GM23338 (cell line): ENCODE measurements around the gene SACS. TPM values are rescaled to one million over a fixed set of nuclear protein-coding genes. Genes with fewer than 3 reads are reported as not detected.

Source experiments
- ATAC-seq: fragments of 200-7000 bp; cut with Tn5 transposase; 3 replicates; pipeline ENCODE4 v1.9.1; 2020
- DNase-seq: peaks from one replicate; pipeline ENCODE4 v3.0.0-alpha.2; 2015; ENCODE audit warnings: low spot score
- H2AFZ ChIP-seq: fragments of 200-600 bp; sonication (generic); 2 replicates; pipeline ENCODE4 v1.8.0; 2016; ENCODE audit warnings: antibody characterized with exemption, mild to moderate bottlenecking, moderate library complexity
- H3F3A ChIP-seq: fragments of 200-600 bp; sonication (generic); replicated peaks from 2 replicates; pipeline ENCODE4 v1.8.0; 2017; ENCODE audit warnings: antibody characterized with exemption, mixed run types, low read depth
- H3K27ac ChIP-seq: fragments of 200-600 bp; sonication (generic); 2 replicates; pipeline ENCODE4 v1.6.1; 2016; ENCODE audit warnings: low read depth
- H3K27me3 ChIP-seq: fragments of 200-600 bp; sonication (generic); 2 replicates; pipeline ENCODE4 v1.8.0; 2016; ENCODE audit warnings: mild to moderate bottlenecking, mixed run types, moderate library complexity; ENCODE audit not compliant: insufficient read depth
- H3K36me3 ChIP-seq: fragments of 200-600 bp; sonication (generic); 2 replicates; pipeline ENCODE4 v1.8.0; 2016; ENCODE audit warnings: mild to moderate bottlenecking; ENCODE audit not compliant: insufficient read depth
- H3K4me1 ChIP-seq: fragments of 200-600 bp; sonication (generic); 2 replicates; pipeline ENCODE4 v1.8.0; 2016; ENCODE audit warnings: mild to moderate bottlenecking, moderate library complexity; ENCODE audit not compliant: insufficient read depth
- H3K4me2 ChIP-seq: fragments of 200-600 bp; sonication (generic); 2 replicates; pipeline ENCODE4 v1.7.1; 2017; ENCODE audit warnings: mixed run types
- H3K4me3 ChIP-seq: fragments of 200-600 bp; sonication (generic); 2 replicates; pipeline ENCODE4 v1.6.1; 2016; ENCODE audit warnings: mixed run types
- H3K79me2 ChIP-seq: fragments of 200-600 bp; sonication (generic); replicated peaks from 2 replicates; pipeline ENCODE4 v1.8.0; 2017; ENCODE audit warnings: mild to moderate bottlenecking; ENCODE audit not compliant: insufficient read depth
- H3K9me2 ChIP-seq: fragments of 200-600 bp; sonication (generic); 2 replicates; pipeline ENCODE4 v1.8.0; 2017; ENCODE audit not compliant: insufficient read depth
- H4K20me1 ChIP-seq: fragments of 200-600 bp; sonication (generic); replicated peaks from 2 replicates; pipeline ENCODE4 v1.8.0; 2017; ENCODE audit warnings: mild to moderate bottlenecking; ENCODE audit not compliant: insufficient read depth
- H3K27ac Mint-ChIP-seq: 2 replicates; pipeline ENCODE4 v1.8.0; 2020; ENCODE audit warnings: inconsistent platforms, mild to moderate bottlenecking, moderate library complexity, mixed read lengths
- H3K27me3 Mint-ChIP-seq: 3 replicates; pipeline ENCODE4 v1.8.0; 2022; ENCODE audit warnings: low read depth, mild to moderate bottlenecking, moderate library complexity, mixed read lengths, inconsistent platforms; ENCODE audit not compliant: insufficient read depth, poor library complexity
- H3K36me3 Mint-ChIP-seq: 3 replicates; pipeline ENCODE4 v1.8.0; 2021; ENCODE audit warnings: low read depth, mild to moderate bottlenecking, inconsistent platforms, moderate library complexity, mixed read lengths
- H3K4me1 Mint-ChIP-seq: 3 replicates; pipeline ENCODE4 v1.8.0; 2020; ENCODE audit warnings: mild to moderate bottlenecking, inconsistent platforms, mixed read lengths
- H3K4me3 Mint-ChIP-seq: 3 replicates; pipeline ENCODE4 v1.8.0; 2021; ENCODE audit warnings: moderate library complexity, mild to moderate bottlenecking, inconsistent platforms, mixed read lengths
- H3K9me3 Mint-ChIP-seq: 3 replicates; pipeline ENCODE4 v1.8.0; 2020; ENCODE audit warnings: moderate library complexity, mild to moderate bottlenecking, inconsistent platforms, mixed read lengths
- CREB1 ChIP-seq: fragments of 250-450 bp; sonication (Bioruptor Pico); IDR thresholded peaks from 2 replicates; pipeline ENCODE4 v1.5.0; 2020; ENCODE audit warnings: low read depth, mild to moderate bottlenecking, moderate library complexity
- NANOG ChIP-seq: IDR thresholded peaks from 2 replicates; pipeline ENCODE4 v1.6.1; 2016; ENCODE audit warnings: antibody characterized with exemption, borderline replicate concordance
- POLR2AphosphoS5 ChIP-seq: IDR thresholded peaks from 2 replicates; pipeline ENCODE4 v1.6.1; 2016; ENCODE audit warnings: antibody characterized with exemption, low read depth
- ZNF114 ChIP-seq: fragments of 250-450 bp; sonication (Bioruptor Pico); IDR thresholded peaks from 2 replicates; pipeline ENCODE4 v1.5.0; 2020; ENCODE audit warnings: mild to moderate bottlenecking, moderate library complexity
- polyA plus RNA-seq: library from polyadenylated mRNA; unstranded; fragments of >200 nt; fragmentation: Nextera tagmentation; extraction: Ambion mirVana; gene quantifications from 2 replicates; pipeline ENCODE4 v1.2.1, GENCODE V29; 2016
- total RNA-seq: library from RNA; depleted of rRNA; stranded (reverse); fragments of >200 nt; shearing (Covaris generic); gene quantifications from 2 replicates; pipeline ENCODE4 v1.2.3, GENCODE V29; 2014
- TF ChIP-seq, protein P1 (sequence below): IDR thresholded peaks from 2 replicates; pipeline ENCODE4 v1.6.1; 2016; ENCODE audit warnings: antibody characterized with exemption
- TF ChIP-seq, protein P2 (sequence below): fragments of 250-450 bp; sonication (Bioruptor Pico); IDR thresholded peaks from 2 replicates; pipeline ENCODE4 v1.5.0; 2020; ENCODE audit warnings: mild to moderate bottlenecking, moderate library complexity

Gene SACS
- total and polyA plus RNA-seq, 2 experiments from 2014 or later = 13.8 to 58.7 TPM

DNA sequence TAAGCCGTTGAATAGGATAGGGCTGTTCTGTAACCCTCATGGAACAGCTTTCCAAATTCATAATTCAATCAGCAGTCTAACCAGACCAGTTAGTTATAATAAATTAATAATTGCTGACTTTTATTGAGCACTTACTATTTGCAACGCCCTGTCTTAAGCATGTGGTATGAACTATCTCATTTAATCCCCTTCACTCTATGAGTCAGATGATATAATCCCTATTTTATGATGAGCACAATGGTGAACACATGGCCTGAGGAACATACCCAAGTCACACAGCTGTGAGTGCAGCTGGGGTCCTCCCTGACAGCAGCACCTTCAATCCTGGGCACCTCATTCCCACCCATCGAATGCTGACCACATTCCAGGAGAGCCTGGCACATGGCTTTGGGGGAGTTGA lies 28.0 kb upstream of the SACS start:
- ATAC-seq = no peak
- Histone ChIP-seq H3K79me2 (no peaks in the 10 kb centered on the region), H4K20me1 (no peaks in the 10 kb centered on the region), H2AFZ (no peak overlapping the region), H3K9me2 (peaks cover 8% of the 10 kb centered on the region; the same call in 1 of the 2 replicates), H3K27ac (no peak overlapping the region), H3K4me1 (0 out of 2 replicates have a peak, but pooled peaks cover 4% of the 10 kb centered on the region), H3K4me2 (no peak overlapping the region), H3K27me3 (peaks cover 20% of the 10 kb centered on the region), H3K36me3 (no peaks in the 10 kb centered on the region), H3F3A (no peaks in the 10 kb centered on the region), H3K4me3 (no peak overlapping the region)
- Mint-ChIP-seq H3K4me3 (no peak overlapping the region), H3K9me3 (no peaks in the 10 kb centered on the region), H3K27ac (no peak overlapping the region), H3K4me1 (peaks cover 15% of the 10 kb centered on the region; the same call in 2 of the 3 replicates), H3K36me3 (no peaks in the 10 kb centered on the region), H3K27me3 (peaks cover 14% of the 10 kb centered on the region)
- TF ChIP-seq CREB1 (no peak), NANOG (no peak)
- TF ChIP-seq, protein P1, sequence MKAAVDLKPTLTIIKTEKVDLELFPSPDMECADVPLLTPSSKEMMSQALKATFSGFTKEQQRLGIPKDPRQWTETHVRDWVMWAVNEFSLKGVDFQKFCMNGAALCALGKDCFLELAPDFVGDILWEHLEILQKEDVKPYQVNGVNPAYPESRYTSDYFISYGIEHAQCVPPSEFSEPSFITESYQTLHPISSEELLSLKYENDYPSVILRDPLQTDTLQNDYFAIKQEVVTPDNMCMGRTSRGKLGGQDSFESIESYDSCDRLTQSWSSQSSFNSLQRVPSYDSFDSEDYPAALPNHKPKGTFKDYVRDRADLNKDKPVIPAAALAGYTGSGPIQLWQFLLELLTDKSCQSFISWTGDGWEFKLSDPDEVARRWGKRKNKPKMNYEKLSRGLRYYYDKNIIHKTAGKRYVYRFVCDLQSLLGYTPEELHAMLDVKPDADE = no peak
- TF ChIP-seq, protein P2, sequence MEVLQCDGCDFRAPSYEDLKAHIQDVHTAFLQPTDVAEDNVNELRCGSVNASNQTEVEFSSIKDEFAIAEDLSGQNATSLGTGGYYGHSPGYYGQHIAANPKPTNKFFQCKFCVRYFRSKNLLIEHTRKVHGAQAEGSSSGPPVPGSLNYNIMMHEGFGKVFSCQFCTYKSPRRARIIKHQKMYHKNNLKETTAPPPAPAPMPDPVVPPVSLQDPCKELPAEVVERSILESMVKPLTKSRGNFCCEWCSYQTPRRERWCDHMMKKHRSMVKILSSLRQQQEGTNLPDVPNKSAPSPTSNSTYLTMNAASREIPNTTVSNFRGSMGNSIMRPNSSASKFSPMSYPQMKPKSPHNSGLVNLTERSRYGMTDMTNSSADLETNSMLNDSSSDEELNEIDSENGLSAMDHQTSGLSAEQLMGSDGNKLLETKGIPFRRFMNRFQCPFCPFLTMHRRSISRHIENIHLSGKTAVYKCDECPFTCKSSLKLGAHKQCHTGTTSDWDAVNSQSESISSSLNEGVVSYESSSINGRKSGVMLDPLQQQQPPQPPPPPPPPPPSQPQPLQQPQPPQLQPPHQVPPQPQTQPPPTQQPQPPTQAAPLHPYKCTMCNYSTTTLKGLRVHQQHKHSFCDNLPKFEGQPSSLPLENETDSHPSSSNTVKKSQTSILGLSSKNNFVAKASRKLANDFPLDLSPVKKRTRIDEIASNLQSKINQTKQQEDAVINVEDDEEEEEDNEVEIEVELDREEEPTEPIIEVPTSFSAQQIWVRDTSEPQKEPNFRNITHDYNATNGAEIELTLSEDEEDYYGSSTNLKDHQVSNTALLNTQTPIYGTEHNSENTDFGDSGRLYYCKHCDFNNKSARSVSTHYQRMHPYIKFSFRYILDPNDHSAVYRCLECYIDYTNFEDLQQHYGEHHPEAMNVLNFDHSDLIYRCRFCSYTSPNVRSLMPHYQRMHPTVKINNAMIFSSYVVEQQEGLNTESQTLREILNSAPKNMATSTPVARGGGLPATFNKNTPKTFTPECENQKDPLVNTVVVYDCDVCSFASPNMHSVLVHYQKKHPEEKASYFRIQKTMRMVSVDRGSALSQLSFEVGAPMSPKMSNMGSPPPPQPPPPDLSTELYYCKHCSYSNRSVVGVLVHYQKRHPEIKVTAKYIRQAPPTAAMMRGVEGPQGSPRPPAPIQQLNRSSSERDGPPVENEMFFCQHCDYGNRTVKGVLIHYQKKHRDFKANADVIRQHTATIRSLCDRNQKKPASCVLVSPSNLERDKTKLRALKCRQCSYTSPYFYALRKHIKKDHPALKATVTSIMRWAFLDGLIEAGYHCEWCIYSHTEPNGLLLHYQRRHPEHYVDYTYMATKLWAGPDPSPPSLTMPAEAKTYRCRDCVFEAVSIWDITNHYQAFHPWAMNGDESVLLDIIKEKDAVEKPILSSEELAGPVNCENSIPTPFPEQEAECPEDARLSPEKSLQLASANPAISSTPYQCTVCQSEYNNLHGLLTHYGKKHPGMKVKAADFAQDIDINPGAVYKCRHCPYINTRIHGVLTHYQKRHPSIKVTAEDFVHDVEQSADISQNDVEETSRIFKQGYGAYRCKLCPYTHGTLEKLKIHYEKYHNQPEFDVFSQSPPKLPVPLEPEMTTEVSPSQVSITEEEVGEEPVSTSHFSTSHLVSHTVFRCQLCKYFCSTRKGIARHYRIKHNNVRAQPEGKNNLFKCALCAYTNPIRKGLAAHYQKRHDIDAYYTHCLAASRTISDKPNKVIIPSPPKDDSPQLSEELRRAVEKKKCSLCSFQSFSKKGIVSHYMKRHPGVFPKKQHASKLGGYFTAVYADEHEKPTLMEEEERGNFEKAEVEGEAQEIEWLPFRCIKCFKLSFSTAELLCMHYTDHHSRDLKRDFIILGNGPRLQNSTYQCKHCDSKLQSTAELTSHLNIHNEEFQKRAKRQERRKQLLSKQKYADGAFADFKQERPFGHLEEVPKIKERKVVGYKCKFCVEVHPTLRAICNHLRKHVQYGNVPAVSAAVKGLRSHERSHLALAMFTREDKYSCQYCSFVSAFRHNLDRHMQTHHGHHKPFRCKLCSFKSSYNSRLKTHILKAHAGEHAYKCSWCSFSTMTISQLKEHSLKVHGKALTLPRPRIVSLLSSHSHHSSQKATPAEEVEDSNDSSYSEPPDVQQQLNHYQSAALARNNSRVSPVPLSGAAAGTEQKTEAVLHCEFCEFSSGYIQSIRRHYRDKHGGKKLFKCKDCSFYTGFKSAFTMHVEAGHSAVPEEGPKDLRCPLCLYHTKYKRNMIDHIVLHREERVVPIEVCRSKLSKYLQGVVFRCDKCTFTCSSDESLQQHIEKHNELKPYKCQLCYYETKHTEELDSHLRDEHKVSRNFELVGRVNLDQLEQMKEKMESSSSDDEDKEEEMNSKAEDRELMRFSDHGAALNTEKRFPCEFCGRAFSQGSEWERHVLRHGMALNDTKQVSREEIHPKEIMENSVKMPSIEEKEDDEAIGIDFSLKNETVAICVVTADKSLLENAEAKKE (CRISPR knock-in tag) = no peak
- DNase-seq = no peak

DNA sequence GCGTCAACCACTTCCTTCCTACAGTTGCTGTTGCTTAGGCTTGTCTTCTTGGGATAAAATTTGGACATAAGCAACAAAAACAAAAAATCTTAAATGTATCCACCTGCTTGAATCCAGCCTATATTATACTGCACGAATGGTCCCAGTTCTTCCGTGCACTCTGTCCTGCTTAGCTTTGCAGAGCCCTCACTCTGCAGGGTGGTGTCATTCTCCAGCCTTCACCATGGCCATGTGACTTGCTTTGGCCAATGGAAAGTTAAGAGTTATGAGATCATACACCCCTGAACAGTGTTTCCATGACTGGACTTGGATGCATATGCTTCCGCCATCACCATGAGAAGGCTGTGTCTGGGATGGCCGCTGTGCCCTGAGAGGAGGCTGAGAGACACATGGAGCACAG lies 27.4 kb upstream of the SACS start:
- H3K79me2 ChIP-seq = no peaks in the 10 kb centered on the region
- Mint-ChIP-seq H3K27ac (no peak overlapping the region), H3K9me3 (no peaks in the 10 kb centered on the region), H3K4me1 (peaks cover 13% of the 10 kb centered on the region; the same call in 2 of the 3 replicates), H3K36me3 (no peaks in the 10 kb centered on the region), H3K27me3 (peaks cover 12% of the 10 kb centered on the region), H3K4me3 (no peak overlapping the region)
- H3K4me2 ChIP-seq = peak overlapping the region; percentile 48; the same call in 1 of the 2 replicates
- no peak for ATAC-seq
- no peak for DNase-seq
- peaks cover 18% of the 10 kb centered on the region for H3K27me3 ChIP-seq
- H2AFZ ChIP-seq = no peak overlapping the region
- H3F3A ChIP-seq = no peaks in the 10 kb centered on the region
- H4K20me1 ChIP-seq = no peaks in the 10 kb centered on the region
- H3K36me3 ChIP-seq = no peaks in the 10 kb centered on the region
- no peak overlapping the region for H3K4me3 ChIP-seq
- H3K4me1 ChIP-seq = 0 out of 2 replicates have a peak, but pooled peaks cover 4% of the 10 kb centered on the region
- peaks cover 13% of the 10 kb centered on the region; the same call in 1 of the 2 replicates for H3K9me2 ChIP-seq
- H3K27ac ChIP-seq = no peak overlapping the region
- no peak for TF ChIP-seq ZNF114 (CRISPR knock-in tag)
- no peak for TF ChIP-seq POLR2AphosphoS5
